HG03520 (cell line): Measurements from ENCODE around the gene EPHB6.

Experiments used
- ATAC-seq: cut with Tn5 transposase; IDR thresholded peaks from one replicate; pipeline ENCODE4 v1.9.1; 2021; ENCODE audit warnings: mild to moderate bottlenecking, moderate library complexity; ENCODE audit not compliant: unreplicated experiment

The EPHB6 gene

GRCh38 chr7:142894112-142894984, 39.5 kb downstream of the EPHB6 start:
- ATAC-seq = no peak

GRCh38 chr7:142894985-142895593, 40.2 kb downstream of the EPHB6 start:
- no peak for ATAC-seq

GRCh38 chr7:142896151-142896550, 41.3 kb downstream of the EPHB6 start:
- no peak for ATAC-seq

- no peak for ATAC-seq
Observed at GRCh38 chr7:142896741-142897379, 42.0 kb downstream of the EPHB6 start.

- no peak for ATAC-seq
Observed at GRCh38 chr7:142897691-142898090, 42.8 kb downstream of the EPHB6 start.

GRCh38 chr7:142898377-142899170, 43.7 kb downstream of the EPHB6 start:
- no peak for ATAC-seq

GRCh38 chr7:142899661-142900060, 44.8 kb downstream of the EPHB6 start:
- no peak for ATAC-seq

GRCh38 chr7:142901426-142902259, 46.8 kb downstream of the EPHB6 start:
- no peak for ATAC-seq

GRCh38 chr7:142904128-142904527, 49.3 kb downstream of the EPHB6 start:
- ATAC-seq = no peak

- ATAC-seq = no peak
Observed at GRCh38 chr7:142905759-142906158, 50.9 kb downstream of the EPHB6 start.

GRCh38 chr7:142906643-142907042, 51.8 kb downstream of the EPHB6 start:
- ATAC-seq = no peak

GRCh38 chr7:142908290-142908689, 53.4 kb downstream of the EPHB6 start:
- ATAC-seq = no peak

GRCh38 chr7:142908921-142909890, 54.3 kb downstream of the EPHB6 start:
- ATAC-seq = no peak

GRCh38 chr7:142910031-142910433, 55.2 kb downstream of the EPHB6 start:
- no peak for ATAC-seq

- no peak for ATAC-seq
Observed at GRCh38 chr7:142910481-142910880, 55.6 kb downstream of the EPHB6 start.

GRCh38 chr7:142913051-142913450, 58.2 kb downstream of the EPHB6 start:
- ATAC-seq = no peak

- ATAC-seq = no peak
Observed at GRCh38 chr7:142913566-142913965, 58.7 kb downstream of the EPHB6 start.

- no peak for ATAC-seq
Observed at GRCh38 chr7:142914121-142914520, 59.2 kb downstream of the EPHB6 start.

- no peak for ATAC-seq
Observed at GRCh38 chr7:142915315-142915714, 60.4 kb downstream of the EPHB6 start.
